ENCODE results near the gene RAD51B. TPM values are rescaled to one million over a fixed set of nuclear protein-coding genes. Genes with fewer than 3 reads are reported as not detected.
A peak's percentile ranks its signal among the peaks of the same experiment; 100 is the strongest.

RAD51B gene
- total and polyA plus RNA-seq, 2 experiments from 2014 or later = 11.7 to 17.8 TPM

- Histone ChIP-seq H3K9me3 (ENCODE audit: low read depth) (no peaks in the 10 kb centered on the region), H3K4me3 (no peak overlapping the region), H3K27ac (no peak overlapping the region), H3K27me3 (no peaks in the 10 kb centered on the region), H3K36me3 (no peaks in the 10 kb centered on the region), H3K4me1 (ENCODE audit: low read depth) (peaks cover 70% of the 10 kb centered on the region)
- no peak for DNase-seq (ENCODE audit: low read depth in 1 of 2, low spot score in 1 of 2)
- TF ChIP-seq CTCF (IDR thresholded peaks at IDR 0.05; ENCODE audit: low read depth, low read length) = no peak
Observed at GRCh38 chr14:68401855-68402254, 582.3 kb downstream of the RAD51B start.

GRCh38 chr14:68402525-68403101, 583.0 kb downstream of the RAD51B start:
- no peak overlapping the region for H3K4me3 ChIP-seq
- H3K27ac ChIP-seq = peak overlapping the region; percentile 77
- H3K27me3 ChIP-seq = no peaks in the 10 kb centered on the region
- H3K9me3 ChIP-seq (ENCODE audit: low read depth) = no peaks in the 10 kb centered on the region
- H3K4me1 ChIP-seq (ENCODE audit: low read depth) = peaks cover 62% of the 10 kb centered on the region
- no peak for TF ChIP-seq CTCF (IDR thresholded peaks at IDR 0.05; ENCODE audit: low read depth, low read length)
- no peak for DNase-seq (ENCODE audit: low read depth in 1 of 2, low spot score in 1 of 2)
- no peaks in the 10 kb centered on the region for H3K36me3 ChIP-seq

DNA sequence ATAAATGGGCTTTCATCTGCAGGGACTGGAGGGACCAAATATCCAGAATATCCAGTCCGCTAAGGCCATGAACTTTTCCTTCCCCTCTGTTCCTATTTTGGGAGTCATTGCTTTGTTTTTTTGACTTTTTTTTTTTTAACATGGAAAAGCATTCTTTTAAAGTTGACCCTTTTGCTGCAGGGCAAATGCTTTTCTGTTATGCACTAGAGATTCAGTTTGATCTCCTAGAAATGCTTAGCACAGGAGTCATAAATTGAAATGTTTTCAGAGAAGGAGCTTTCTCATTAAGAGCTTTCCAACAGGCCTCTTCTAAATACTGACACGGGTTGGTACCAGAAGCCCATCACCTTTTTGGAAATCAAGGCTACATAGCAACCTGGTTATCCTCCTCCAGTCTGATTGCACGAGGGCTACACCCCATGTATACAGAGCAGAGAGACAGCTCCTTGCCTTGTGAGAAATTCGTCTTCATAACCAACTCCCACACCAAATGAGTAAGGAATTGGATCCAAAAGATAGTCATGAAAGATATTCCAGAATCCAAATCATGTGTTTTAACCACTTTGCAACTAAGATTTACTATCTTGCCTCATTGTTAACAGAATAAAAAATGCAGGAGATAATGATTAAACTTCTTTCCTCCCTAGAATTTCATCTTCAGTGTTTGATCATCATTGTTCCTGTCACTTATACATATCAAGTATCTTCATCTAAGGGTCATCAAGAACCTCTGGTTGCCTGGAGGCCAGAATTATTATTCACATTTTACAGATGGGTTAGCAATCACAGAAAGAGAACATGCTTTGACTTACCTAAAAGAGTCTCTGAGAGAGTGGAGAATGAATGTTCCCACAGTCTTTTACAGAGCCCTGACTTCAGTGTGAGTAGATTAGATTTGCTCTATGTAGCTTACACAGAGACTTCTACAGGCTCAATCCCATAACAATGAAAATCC, 583.9 kb downstream of the RAD51B start:
- H3K36me3 ChIP-seq = no peaks in the 10 kb centered on the region
- H3K9me3 ChIP-seq (ENCODE audit: low read depth) = no peaks in the 10 kb centered on the region
- no peak for DNase-seq (ENCODE audit: low read depth in 1 of 2, low spot score in 1 of 2)
- H3K4me3 ChIP-seq = no peak overlapping the region
- peak overlapping the region; percentile 77 for H3K27ac ChIP-seq
- no peak for TF ChIP-seq CTCF (IDR thresholded peaks at IDR 0.05; ENCODE audit: low read depth, low read length)
- H3K27me3 ChIP-seq = no peaks in the 10 kb centered on the region
- peaks cover 53% of the 10 kb centered on the region for H3K4me1 ChIP-seq (ENCODE audit: low read depth)

DNA sequence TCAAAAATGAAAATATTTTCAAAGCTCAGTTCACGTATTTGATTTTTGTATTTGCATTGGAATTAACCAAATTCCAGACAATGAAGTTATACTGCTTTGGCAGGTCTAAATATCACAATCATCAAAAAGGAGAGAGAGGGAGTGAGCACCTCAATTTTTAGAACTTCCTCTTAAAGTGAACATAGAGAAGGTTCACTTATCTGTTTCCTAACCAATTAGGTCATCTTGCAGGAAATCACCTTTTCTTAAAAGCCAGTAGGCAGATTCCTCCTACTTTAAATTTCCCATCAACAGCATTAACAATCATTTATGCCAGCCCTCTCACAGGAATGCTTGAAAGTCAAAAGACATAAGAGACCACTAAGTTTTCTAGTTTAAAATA, 584.6 kb downstream of the RAD51B start:
- Histone ChIP-seq H3K9me3 (ENCODE audit: low read depth) (no peaks in the 10 kb centered on the region), H3K27me3 (no peaks in the 10 kb centered on the region), H3K4me1 (ENCODE audit: low read depth) (peaks cover 57% of the 10 kb centered on the region), H3K4me3 (no peak overlapping the region), H3K27ac (peak overlapping the region; percentile 77), H3K36me3 (no peaks in the 10 kb centered on the region)
- no peak for DNase-seq (ENCODE audit: low read depth in 1 of 2, low spot score in 1 of 2)
- TF ChIP-seq CTCF (IDR thresholded peaks at IDR 0.05; ENCODE audit: low read depth, low read length) = no peak

GRCh38 chr14:68404652-68405183, 585.1 kb downstream of the RAD51B start:
- no peak for TF ChIP-seq CTCF (IDR thresholded peaks at IDR 0.05; ENCODE audit: low read depth, low read length)
- Histone ChIP-seq H3K27ac (peak overlapping the region; percentile 77), H3K4me3 (no peak overlapping the region), H3K4me1 (ENCODE audit: low read depth) (peaks cover 61% of the 10 kb centered on the region), H3K36me3 (no peaks in the 10 kb centered on the region), H3K9me3 (ENCODE audit: low read depth) (no peaks in the 10 kb centered on the region), H3K27me3 (no peaks in the 10 kb centered on the region)
- DNase-seq (ENCODE audit: low read depth in 1 of 2, low spot score in 1 of 2) = no peak
